LNCaP clone FGC (cell line): ENCODE data around the gene MAP9.
"Not testable (repeated sequence)": the region's sequence is repeated elsewhere in the genome, so short reads cannot be mapped to it uniquely, and the experiment has no call there.

Source experiments
- DNase-seq: peaks from one replicate; pipeline ENCODE4 v3.0.0-alpha.2; 2011; ENCODE audit warnings: low read depth
- H3K4me3 ChIP-seq: 2 replicates; pipeline ENCODE4 v1.5.1; 2011; ENCODE audit warnings: mild to moderate bottlenecking, low read depth, low read length, control low read depth
- TF ChIP-seq, protein P1 (sequence below): IDR thresholded peaks from 2 replicates; pipeline ENCODE4 v1.5.1; 2012; ENCODE audit warnings: mild to moderate bottlenecking; ENCODE audit not compliant: control insufficient read depth, insufficient read depth; ENCODE audit errors: extremely low read depth

MAP9 gene

DNA sequence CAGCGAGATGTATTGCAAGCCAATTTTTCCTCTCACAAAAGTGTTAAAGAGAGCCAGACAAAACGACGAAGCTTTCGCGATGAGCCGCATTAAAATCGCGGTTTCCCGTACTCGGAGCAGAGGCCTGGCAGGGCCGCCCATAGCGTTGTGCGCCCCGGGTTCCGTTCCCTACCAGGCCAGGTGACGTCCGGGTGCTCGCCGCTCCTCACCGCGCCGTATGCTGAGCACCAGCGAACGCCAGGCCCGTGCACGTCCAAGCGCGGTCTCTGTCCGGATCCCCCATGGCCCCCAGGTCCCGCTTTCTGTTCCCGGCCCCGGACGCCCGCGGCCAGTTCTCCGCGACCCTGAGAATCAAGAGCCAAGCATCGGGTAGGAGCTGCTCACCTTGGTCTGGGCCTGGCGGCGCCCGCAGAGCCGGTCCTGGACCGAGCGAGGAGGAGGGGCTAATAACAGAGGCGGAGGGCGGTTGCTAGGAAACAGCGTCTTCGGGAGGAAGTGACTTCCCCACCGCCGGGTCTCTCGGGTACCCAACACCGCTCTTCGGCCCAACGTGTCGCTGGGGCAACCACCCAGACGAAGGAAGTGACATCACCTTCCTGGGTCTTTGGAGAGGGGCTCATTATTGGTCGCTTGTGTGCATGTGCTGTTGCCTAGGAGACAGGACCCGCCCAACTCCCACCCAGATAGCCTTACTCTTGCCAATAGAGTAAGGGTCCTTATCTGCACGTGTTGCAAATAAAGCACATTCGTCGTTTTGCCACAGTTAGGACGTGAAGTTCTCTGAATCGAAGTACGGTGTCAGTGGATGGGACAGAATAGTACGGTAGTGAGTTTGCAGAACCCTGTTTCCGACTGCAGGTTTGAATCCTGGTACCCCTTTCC is at the start of gene MAP9:
Gene MAP9, minus strand, starts transcription at position 579 of the 882 bp plus-strand sequence. CDS start 1,115 bp downstream, outside the sequence.
- peak within 1 kb of the TSS; percentile 75 for H3K4me3 ChIP-seq
- TF ChIP-seq, protein P1, sequence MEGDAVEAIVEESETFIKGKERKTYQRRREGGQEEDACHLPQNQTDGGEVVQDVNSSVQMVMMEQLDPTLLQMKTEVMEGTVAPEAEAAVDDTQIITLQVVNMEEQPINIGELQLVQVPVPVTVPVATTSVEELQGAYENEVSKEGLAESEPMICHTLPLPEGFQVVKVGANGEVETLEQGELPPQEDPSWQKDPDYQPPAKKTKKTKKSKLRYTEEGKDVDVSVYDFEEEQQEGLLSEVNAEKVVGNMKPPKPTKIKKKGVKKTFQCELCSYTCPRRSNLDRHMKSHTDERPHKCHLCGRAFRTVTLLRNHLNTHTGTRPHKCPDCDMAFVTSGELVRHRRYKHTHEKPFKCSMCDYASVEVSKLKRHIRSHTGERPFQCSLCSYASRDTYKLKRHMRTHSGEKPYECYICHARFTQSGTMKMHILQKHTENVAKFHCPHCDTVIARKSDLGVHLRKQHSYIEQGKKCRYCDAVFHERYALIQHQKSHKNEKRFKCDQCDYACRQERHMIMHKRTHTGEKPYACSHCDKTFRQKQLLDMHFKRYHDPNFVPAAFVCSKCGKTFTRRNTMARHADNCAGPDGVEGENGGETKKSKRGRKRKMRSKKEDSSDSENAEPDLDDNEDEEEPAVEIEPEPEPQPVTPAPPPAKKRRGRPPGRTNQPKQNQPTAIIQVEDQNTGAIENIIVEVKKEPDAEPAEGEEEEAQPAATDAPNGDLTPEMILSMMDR, result 0 out of 2 replicates have a peak, but pooled peaks have one; percentile 8
- peak; percentile 93 for DNase-seq

- not testable (repeated sequence) for DNase-seq, H3K4me3 ChIP-seq
Measured at GRCh38 chr4:155424778-155425177, 48.0 kb upstream of the MAP9 start.

DNA sequence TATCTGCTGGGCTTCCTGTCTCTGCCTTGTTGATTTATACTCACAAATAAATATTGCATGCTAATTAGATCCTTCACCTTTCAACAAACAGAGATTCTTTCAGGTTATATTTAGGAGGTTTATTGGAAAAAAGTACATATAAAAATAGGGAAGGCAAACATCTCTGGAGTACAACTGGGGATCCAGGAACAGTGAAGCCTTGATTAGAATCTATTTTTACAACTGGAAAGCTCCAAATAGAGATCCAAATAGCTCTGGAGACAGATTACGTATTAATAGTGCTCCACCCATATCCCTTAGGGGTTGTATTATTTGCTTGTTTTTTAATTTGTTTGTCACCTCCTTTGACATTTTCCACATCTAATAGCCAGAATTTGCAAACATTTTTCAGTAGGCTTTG is 46.9 kb upstream of the MAP9 start:
- TF ChIP-seq, protein P1, result no peak
- peak; percentile 81 for DNase-seq
- no peak overlapping the region for H3K4me3 ChIP-seq

- TF ChIP-seq, protein P1, result no peak
- no peak overlapping the region for H3K4me3 ChIP-seq
- DNase-seq, result no peak
Measured at GRCh38 chr4:155419266-155419665, 42.5 kb upstream of the MAP9 start.

GRCh38 chr4:155415662-155416061 is 38.9 kb upstream of the MAP9 start:
- TF ChIP-seq, protein P1, result no peak
- DNase-seq, result no peak

DNA sequence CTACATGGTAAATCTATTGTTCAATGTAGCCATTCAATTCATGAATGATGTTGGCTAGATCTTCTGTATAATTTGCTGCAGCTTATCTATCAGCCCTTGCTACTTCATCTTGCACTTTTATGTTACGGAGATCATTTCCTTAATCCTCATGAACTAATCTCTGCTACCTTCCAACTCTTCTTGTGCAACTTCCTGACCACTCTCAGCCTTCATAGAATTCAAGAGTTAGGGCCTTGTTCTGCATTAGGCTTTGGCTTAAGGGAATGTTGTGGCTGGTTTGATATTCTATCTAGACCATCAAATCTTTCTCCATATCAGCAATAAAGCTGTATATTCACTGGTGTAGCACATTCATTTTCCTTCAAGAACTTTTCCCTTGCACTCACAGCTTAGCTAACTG is 36.7 kb upstream of the MAP9 start:
- no peak overlapping the region for H3K4me3 ChIP-seq
- TF ChIP-seq, protein P1, result no peak
- no peak for DNase-seq

More at GRCh38 chr4:155415662-155416061, 38.9 kb upstream of the MAP9 start:
- H3K4me3 ChIP-seq, result no peak overlapping the region

DNA sequence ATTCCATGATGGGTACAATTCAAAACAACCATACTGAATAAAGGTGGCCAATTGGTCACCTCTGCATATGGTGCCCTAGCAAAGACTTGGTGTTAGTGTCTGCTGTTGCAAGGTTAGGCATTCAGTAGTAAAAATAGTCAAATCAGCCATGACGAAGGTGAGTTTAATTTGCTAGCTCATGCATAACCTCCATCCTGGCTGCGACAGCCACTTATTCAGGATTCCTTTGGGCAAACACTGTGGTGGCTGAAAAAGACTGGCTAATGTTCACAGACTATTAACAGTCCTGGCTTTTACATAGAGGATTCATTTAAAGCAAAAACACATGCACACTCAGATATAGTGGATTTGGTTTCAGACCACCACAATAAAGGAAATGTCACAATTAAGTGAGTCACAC is 34.8 kb upstream of the MAP9 start:
- H3K4me3 ChIP-seq, result no peak overlapping the region
- TF ChIP-seq, protein P1, result no peak
- DNase-seq, result no peak
